ENCODE data around the gene IDH3G. TPM values are rescaled to one million over a fixed set of nuclear protein-coding genes. Genes with fewer than 3 reads are reported as not detected.
A peak's percentile ranks its signal among the peaks of the same experiment; 100 is the strongest.

The IDH3G gene
- total and polyA plus RNA-seq, 9 donors, result 41.3 to 58.5 (median 53.7) TPM

GRCh38 chrX:153794897-153795816 is 982 bp upstream of the IDH3G start:
- H3K36me3 ChIP-seq, result no peaks in the 10 kb centered on the region
- peak overlapping the region in 1 of 2 donors; percentile 94 for H3K27ac ChIP-seq
- DNase-seq, result peak in 1 of 5 donors; percentile 42
- WGBS, 3 donors, result 29 to 56% (median 44%) methylated on average over 42 to 47 of the region's 47 CpGs
- peaks cover 5% of the 10 kb centered on the region for H3K4me1 ChIP-seq (ENCODE audit: insufficient read depth)
- H3K9me3 ChIP-seq, result no peaks in the 10 kb centered on the region
- peak overlapping the region; percentile 55 for H3K4me3 ChIP-seq
- TF ChIP-seq POLR2A (IDR thresholded peaks at IDR 0.05), result no peak
- TF ChIP-seq CTCF (IDR thresholded peaks at IDR 0.05), result no peak
- no peak for TF ChIP-seq EP300 (IDR thresholded peaks at IDR 0.05)
- H3K27me3 ChIP-seq, result no peaks in the 10 kb centered on the region
- intact Hi-C loops (cut with DNase I), result loop anchor here in 1 of 4 donors (10.0 kb wide), 1 partner anchor 270 kb away; no protein-coding TSS in a partner anchor

GRCh38 chrX:153793291-153793690 is 884 bp downstream of the IDH3G start:
- peak overlapping the region in 1 of 2 donors; percentile 94 for H3K27ac ChIP-seq
- H3K36me3 ChIP-seq, result no peaks in the 10 kb centered on the region
- peak overlapping the region; percentile 55 for H3K4me3 ChIP-seq
- intact Hi-C loops (cut with DNase I), result loop anchor here in 1 of 4 donors (10.0 kb wide), 1 partner anchor 272 kb away; no protein-coding TSS in a partner anchor
- no peak for DNase-seq
- H3K4me1 ChIP-seq (ENCODE audit: insufficient read depth), result peaks cover 5% of the 10 kb centered on the region
- no peaks in the 10 kb centered on the region for H3K27me3 ChIP-seq
- no peak for TF ChIP-seq CTCF (IDR thresholded peaks at IDR 0.05)
- no peak for TF ChIP-seq POLR2A (IDR thresholded peaks at IDR 0.05)
- TF ChIP-seq EP300 (IDR thresholded peaks at IDR 0.05), result no peak
- H3K9me3 ChIP-seq, result no peaks in the 10 kb centered on the region
- WGBS, 3 donors, result 45 to 55% (median 47%) methylated on average over 7 of the region's 7 CpGs

GRCh38 chrX:153792368-153792767 is 1.8 kb downstream of the IDH3G start:
- 83 to 85% (median 85%) methylated on average over 6 of the region's 6 CpGs for WGBS, 3 donors
- no peak for DNase-seq
- Histone ChIP-seq H3K4me1 (ENCODE audit: insufficient read depth) (peaks cover 5% of the 10 kb centered on the region), H3K27me3 (no peaks in the 10 kb centered on the region), H3K9me3 (no peaks in the 10 kb centered on the region), H3K36me3 (no peaks in the 10 kb centered on the region), H3K4me3 (no peak overlapping the region), H3K27ac (no peak overlapping the region)
- TF ChIP-seq CTCF (IDR thresholded peaks at IDR 0.05), result no peak
- TF ChIP-seq EP300 (IDR thresholded peaks at IDR 0.05), result no peak
- TF ChIP-seq POLR2A (IDR thresholded peaks at IDR 0.05), result no peak
- intact Hi-C loops (cut with DNase I), result loop anchor here in 1 of 4 donors (10.0 kb wide), 1 partner anchor 272 kb away; no protein-coding TSS in a partner anchor

GRCh38 chrX:153791104-153791852 is 2.9 kb downstream of the IDH3G start:
- Histone ChIP-seq H3K9me3 (no peaks in the 10 kb centered on the region), H3K27ac (no peak overlapping the region), H3K36me3 (no peaks in the 10 kb centered on the region), H3K4me1 (ENCODE audit: insufficient read depth) (peaks cover 5% of the 10 kb centered on the region), H3K27me3 (no peaks in the 10 kb centered on the region), H3K4me3 (no peak overlapping the region)
- TF ChIP-seq CTCF (IDR thresholded peaks at IDR 0.05), result no peak
- no peak for TF ChIP-seq EP300 (IDR thresholded peaks at IDR 0.05)
- TF ChIP-seq POLR2A (IDR thresholded peaks at IDR 0.05), result no peak
- 81 to 85% (median 83%) methylated on average over 17 of the region's 17 CpGs for WGBS, 3 donors
- no peak for DNase-seq
- intact Hi-C loops (cut with DNase I), result loop anchor here in 1 of 4 donors (10.0 kb wide), 1 partner anchor 274 kb away; no protein-coding TSS in a partner anchor
